Loucy (cell line): ENCODE measurements around the gene MYPOP.

Source experiments
- H2AFZ ChIP-seq: fragments of 200-600 bp; sonication (generic); 2 replicates; pipeline ENCODE4 v1.6.0; 2016; ENCODE audit warnings: antibody characterized with exemption, mild to moderate bottlenecking, low read length, moderate library complexity
- H3F3A ChIP-seq: fragments of 200-600 bp; 2 replicates; pipeline ENCODE4 v1.6.0; 2016; ENCODE audit warnings: antibody characterized with exemption, low read depth, mild to moderate bottlenecking
- H3K27me3 ChIP-seq: fragments of 200-600 bp; sonication (generic); 2 replicates; pipeline ENCODE4 v1.6.1; 2014; ENCODE audit warnings: low read length, mild to moderate bottlenecking; ENCODE audit not compliant: insufficient read depth, poor library complexity, severe bottlenecking
- H3K36me3 ChIP-seq: fragments of 200-600 bp; sonication (generic); 2 replicates; pipeline ENCODE4 v1.6.1; 2016; ENCODE audit warnings: low read length; ENCODE audit not compliant: insufficient read depth
- H3K4me1 ChIP-seq: fragments of 200-600 bp; sonication (generic); 2 replicates; pipeline ENCODE4 v1.5.1; 2014; ENCODE audit warnings: low read length, mild to moderate bottlenecking; ENCODE audit not compliant: insufficient read depth, poor library complexity, severe bottlenecking
- H3K4me2 ChIP-seq: fragments of 200-600 bp; sonication (generic); 2 replicates; pipeline ENCODE4 v1.6.0; 2014; ENCODE audit warnings: antibody characterized with exemption, low read length, low read depth, mild to moderate bottlenecking; ENCODE audit not compliant: poor library complexity, severe bottlenecking
- H3K4me3 ChIP-seq: fragments of 200-600 bp; sonication (generic); 2 replicates; pipeline ENCODE4 v1.5.1; 2014; ENCODE audit warnings: low read length, mild to moderate bottlenecking, mixed read lengths; ENCODE audit not compliant: poor library complexity, severe bottlenecking
- H3K79me2 ChIP-seq: fragments of 200-600 bp; sonication (generic); 2 replicates; pipeline ENCODE4 v1.6.1; 2014; ENCODE audit warnings: low read length; ENCODE audit not compliant: insufficient read depth
- H3K9ac ChIP-seq: fragments of 200-600 bp; sonication (generic); 2 replicates; pipeline ENCODE4 v1.6.0; 2014; ENCODE audit warnings: mild to moderate bottlenecking, low read depth, low read length, moderate library complexity; ENCODE audit not compliant: poor library complexity, severe bottlenecking
- H3K9me2 ChIP-seq: fragments of 200-600 bp; sonication (generic); replicated peaks from 2 replicates; pipeline ENCODE4 v1.6.1; 2016; ENCODE audit warnings: low read depth, low read length, mixed read lengths
- H3K9me3 ChIP-seq: fragments of 200-600 bp; sonication (generic); 2 replicates; pipeline ENCODE4 v1.6.1; 2014; ENCODE audit warnings: mild to moderate bottlenecking, antibody characterized with exemption, low read length, low read depth; ENCODE audit not compliant: insufficient read depth
- H4K20me1 ChIP-seq: fragments of 200-600 bp; sonication (generic); 2 replicates; pipeline ENCODE4 v1.6.0; 2014; ENCODE audit warnings: antibody characterized with exemption, low read length, mild to moderate bottlenecking; ENCODE audit not compliant: insufficient read depth, poor library complexity, severe bottlenecking
- EZH2phosphoT487 ChIP-seq: fragments of 200-600 bp; IDR thresholded peaks from 2 replicates; pipeline ENCODE4 v1.6.1; 2018; ENCODE audit warnings: antibody characterized with exemption, mild to moderate bottlenecking, moderate library complexity, borderline replicate concordance
- TF ChIP-seq, protein P1 (sequence below): fragments of 200-600 bp; sonication (generic); conservative IDR thresholded peaks from 2 replicates; pipeline ENCODE4 v1.5.1; 2014; ENCODE audit warnings: mild to moderate bottlenecking, antibody characterized with exemption, low read length

The MYPOP gene

DNA sequence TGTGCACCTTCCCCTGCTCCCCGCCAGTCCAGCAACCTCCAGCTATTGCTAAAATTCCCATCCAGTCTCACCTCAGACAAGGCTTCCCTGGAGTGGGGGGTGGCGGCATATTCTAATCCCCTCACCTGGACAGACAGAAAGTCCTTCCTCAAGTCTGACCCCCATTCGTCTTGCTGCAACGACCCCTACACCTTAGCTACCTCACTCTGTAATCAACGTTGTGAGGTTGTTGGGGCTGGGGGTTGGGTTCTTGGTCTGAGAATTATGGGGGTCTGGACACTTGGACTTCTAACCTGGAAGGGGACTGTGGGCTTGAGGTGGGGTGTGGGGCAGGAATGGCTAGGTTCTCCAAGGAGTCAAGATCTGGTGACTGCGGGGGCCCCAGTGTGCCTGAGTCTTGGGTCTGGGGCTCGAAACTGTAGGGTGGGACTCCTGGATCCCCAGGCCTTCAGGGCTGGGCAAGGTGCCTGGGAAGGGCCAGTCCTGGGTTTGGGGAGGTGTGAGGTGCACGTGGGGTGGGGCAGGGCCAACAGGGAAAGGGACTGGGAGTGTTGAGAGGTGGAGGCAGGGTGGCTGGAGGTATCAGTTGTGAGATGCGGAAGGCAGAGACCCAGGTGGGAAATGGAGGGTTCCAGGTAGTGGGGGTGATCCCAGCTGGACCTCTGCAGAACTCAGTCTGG lies 37.0 kb downstream of the MYPOP start:
- Histone ChIP-seq H2AFZ (no peak overlapping the region), H3K79me2 (peaks cover 23% of the 10 kb centered on the region), H3K9me2 (no peaks in the 10 kb centered on the region), H3K9me3 (no peaks in the 10 kb centered on the region), H4K20me1 (peaks cover 12% of the 10 kb centered on the region), H3K4me1 (peaks cover 9% of the 10 kb centered on the region), H3K36me3 (no peaks in the 10 kb centered on the region), H3K9ac (no peak overlapping the region), H3K27me3 (no peaks in the 10 kb centered on the region), H3K4me3 (no peak overlapping the region), H3K4me2 (no peak overlapping the region), H3F3A (no peaks in the 10 kb centered on the region)
- no peak for TF ChIP-seq EZH2phosphoT487
- TF ChIP-seq, protein P1, sequence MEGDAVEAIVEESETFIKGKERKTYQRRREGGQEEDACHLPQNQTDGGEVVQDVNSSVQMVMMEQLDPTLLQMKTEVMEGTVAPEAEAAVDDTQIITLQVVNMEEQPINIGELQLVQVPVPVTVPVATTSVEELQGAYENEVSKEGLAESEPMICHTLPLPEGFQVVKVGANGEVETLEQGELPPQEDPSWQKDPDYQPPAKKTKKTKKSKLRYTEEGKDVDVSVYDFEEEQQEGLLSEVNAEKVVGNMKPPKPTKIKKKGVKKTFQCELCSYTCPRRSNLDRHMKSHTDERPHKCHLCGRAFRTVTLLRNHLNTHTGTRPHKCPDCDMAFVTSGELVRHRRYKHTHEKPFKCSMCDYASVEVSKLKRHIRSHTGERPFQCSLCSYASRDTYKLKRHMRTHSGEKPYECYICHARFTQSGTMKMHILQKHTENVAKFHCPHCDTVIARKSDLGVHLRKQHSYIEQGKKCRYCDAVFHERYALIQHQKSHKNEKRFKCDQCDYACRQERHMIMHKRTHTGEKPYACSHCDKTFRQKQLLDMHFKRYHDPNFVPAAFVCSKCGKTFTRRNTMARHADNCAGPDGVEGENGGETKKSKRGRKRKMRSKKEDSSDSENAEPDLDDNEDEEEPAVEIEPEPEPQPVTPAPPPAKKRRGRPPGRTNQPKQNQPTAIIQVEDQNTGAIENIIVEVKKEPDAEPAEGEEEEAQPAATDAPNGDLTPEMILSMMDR: no peak

DNA sequence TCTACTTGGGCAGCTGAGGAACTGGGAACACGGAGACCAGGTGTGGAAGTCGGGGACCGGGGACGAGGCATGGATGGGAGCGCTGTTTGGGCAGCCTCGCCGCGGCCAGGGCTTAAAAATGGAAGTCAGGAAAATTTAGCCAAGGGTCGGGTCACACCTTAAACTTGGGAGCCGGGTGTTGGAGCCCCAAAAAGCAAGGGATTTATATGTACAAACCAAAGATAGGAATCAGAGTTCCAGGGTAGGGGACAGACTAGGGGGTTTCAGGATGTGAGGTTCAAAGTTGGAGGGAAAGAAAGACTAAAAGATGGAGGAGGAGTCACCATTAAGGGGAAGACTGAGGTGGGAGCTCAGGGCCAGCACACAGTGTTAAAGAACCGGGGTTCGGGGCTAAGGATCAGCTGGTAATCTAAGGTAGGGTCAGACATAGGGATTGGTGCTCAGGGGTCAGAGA lies 37.8 kb downstream of the MYPOP start:
- Histone ChIP-seq H3K4me2 (no peak overlapping the region), H2AFZ (no peak overlapping the region), H3K9ac (no peak overlapping the region), H3K79me2 (peaks cover 29% of the 10 kb centered on the region), H3K36me3 (peaks cover 1% of the 10 kb centered on the region; the same call in 1 of the 2 replicates), H3K4me1 (peaks cover 9% of the 10 kb centered on the region), H3K4me3 (no peak overlapping the region), H4K20me1 (peaks cover 13% of the 10 kb centered on the region), H3K9me2 (no peaks in the 10 kb centered on the region), H3K27me3 (no peaks in the 10 kb centered on the region), H3F3A (no peaks in the 10 kb centered on the region), H3K9me3 (no peaks in the 10 kb centered on the region)
- TF ChIP-seq, protein P1: no peak
- no peak for TF ChIP-seq EZH2phosphoT487

DNA sequence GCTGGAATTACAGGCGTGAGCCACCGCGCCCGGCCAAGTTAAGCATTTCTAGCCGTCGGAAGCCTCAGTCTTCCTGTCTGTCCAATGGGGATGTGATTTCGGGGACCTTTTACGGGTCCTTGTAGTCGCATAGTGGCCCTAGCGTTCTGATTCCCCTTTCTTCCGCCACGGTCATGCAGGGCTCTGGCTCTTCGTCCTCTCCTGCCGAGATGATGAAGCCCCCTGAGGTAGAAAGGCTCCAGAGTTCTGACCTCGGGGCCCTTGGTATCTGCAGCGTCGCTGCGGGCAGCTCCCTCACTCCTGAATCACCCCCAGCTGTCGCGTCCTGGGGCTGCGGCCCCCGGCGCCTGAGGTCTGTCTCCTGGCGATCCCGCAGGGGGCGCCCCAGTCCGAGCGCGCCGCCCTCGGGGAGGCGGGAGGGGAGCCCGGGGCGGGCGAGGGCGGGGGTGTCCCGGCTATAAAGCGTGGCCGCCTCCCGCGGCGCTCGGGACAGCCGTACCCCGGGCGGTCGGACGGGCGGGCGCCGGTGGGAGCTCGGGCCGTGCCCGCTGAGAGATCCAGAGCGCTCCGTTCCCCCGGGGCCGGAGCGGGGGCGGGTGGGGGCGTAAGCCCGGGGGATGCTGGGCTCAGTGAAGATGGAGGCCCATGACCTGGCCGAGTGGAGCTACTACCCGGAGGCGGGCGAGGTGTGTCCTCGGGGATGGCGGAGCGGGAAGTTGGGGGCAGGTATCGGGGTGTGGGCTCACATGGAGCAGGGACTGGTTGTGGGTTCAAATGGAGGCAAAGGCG lies 38.4 kb downstream of the MYPOP start, which contains the start of gene FOXA3:
Gene FOXA3 (plus strand): TSS at position 487 of the 789 bp plus-strand sequence. CDS start 131 bp downstream, at position 618.
- no peaks in the 10 kb centered on the region for H3K9me2 ChIP-seq
- H3K4me3 ChIP-seq: peak within 1 kb of the TSS; percentile 55
- peaks cover 34% of the 10 kb centered on the region for H3K79me2 ChIP-seq
- peaks cover 13% of the 10 kb centered on the region for H4K20me1 ChIP-seq
- H3K36me3 ChIP-seq: peaks cover 4% of the 10 kb centered on the region; the same call in 1 of the 2 replicates
- no peak within 1 kb of the TSS for H3K9ac ChIP-seq
- no peak for TF ChIP-seq EZH2phosphoT487
- TF ChIP-seq, protein P1: peak; percentile 23; the same call in 1 of the 2 replicates
- H3F3A ChIP-seq: no peaks in the 10 kb centered on the region
- peak within 1 kb of the TSS; percentile 48 for H3K4me2 ChIP-seq
- H3K27me3 ChIP-seq: no peaks in the 10 kb centered on the region
- peaks cover 9% of the 10 kb centered on the region for H3K4me1 ChIP-seq
- H3K9me3 ChIP-seq: no peaks in the 10 kb centered on the region
- peak within 1 kb of the TSS; percentile 76 for H2AFZ ChIP-seq
